H1 (cell line): Measurements from ENCODE around the gene LCE2D. TPM values are rescaled to one million over a fixed set of nuclear protein-coding genes. Genes with fewer than 3 reads are reported as not detected.

ENCODE experiments used
- CTCF ChIA-PET: fragments of 300-600 bp; sonication (Branson Sonifier 250); formaldehyde crosslinking; loops from one replicate; lab custom pipeline; 2021; ENCODE audit not compliant: partially characterized antibody; lab: Charles Lee
- POLR2A ChIA-PET: fragments of 300-600 bp; sonication (Branson Sonifier 250); formaldehyde crosslinking; loops from one replicate; lab custom pipeline; 2021; ENCODE audit warnings: inconsistent platforms; ENCODE audit not compliant: partially characterized antibody; lab: Charles Lee
- DNase-seq, 2 experiments: peaks; one replicate each; pipeline versions ENCODE4 v3.0.0 to v3.0.0-alpha.2; 2010 to 2022; ENCODE audit warnings: low spot score in 2 of 2, low read depth in 1 of 2, mixed read lengths in 1 of 2
- FAIRE-seq: peaks from 2 replicates; lab custom pipeline; 2011; peaks lifted over from hg19 to GRCh38; lab: Jason Lieb, UNC
- H2AFZ ChIP-seq: 2 replicates; pipeline ENCODE4 v1.8.1; 2012; ENCODE audit warnings: low read length, inconsistent platforms
- H2AK5ac ChIP-seq: 2 replicates; pipeline ENCODE4 v1.6.1; 2013; ENCODE audit warnings: low read depth, low read length
- H2BK120ac ChIP-seq: replicated peaks from 2 replicates; pipeline ENCODE3; 2013; ENCODE audit warnings: low read depth, low read length, inconsistent platforms
- H2BK12ac ChIP-seq: 2 replicates; pipeline ENCODE4 v1.6.1; 2013; ENCODE audit warnings: low read depth, low read length
- H2BK15ac ChIP-seq: 2 replicates; pipeline ENCODE4 v1.6.1; 2013; ENCODE audit warnings: low read length
- H2BK20ac ChIP-seq: 2 replicates; pipeline ENCODE4 v1.6.1; 2013; ENCODE audit warnings: low read length
- H2BK5ac ChIP-seq: 2 replicates; pipeline ENCODE4 v1.6.1; 2013; ENCODE audit warnings: low read depth, low read length
- H3K14ac ChIP-seq: 2 replicates; pipeline ENCODE4 v1.6.1; 2013; ENCODE audit warnings: inconsistent platforms; ENCODE audit not compliant: insufficient read length
- H3K18ac ChIP-seq: 2 replicates; pipeline ENCODE4 v1.6.1; 2013; ENCODE audit warnings: low read length; ENCODE audit errors: extremely low read depth
- H3K23ac ChIP-seq: 2 replicates; pipeline ENCODE4 v1.6.1; 2013; ENCODE audit warnings: inconsistent platforms; ENCODE audit not compliant: insufficient read length
- H3K23me2 ChIP-seq: 2 replicates; pipeline ENCODE4 v1.6.1; 2013; ENCODE audit warnings: low read depth, low read length
- H3K27ac ChIP-seq: 2 replicates; pipeline ENCODE4 v1.6.1; 2011; ENCODE audit warnings: low read depth, low read length, inconsistent platforms
- H3K27me3 ChIP-seq, 4 experiments: replicated peaks in 1 of 4; 1 replicate in 1 of 4; 2 replicates in 3 of 4; pipeline versions ENCODE4 v1.6.1 to v1.8.1; 2011 to 2013; ENCODE audit warnings: low read length in 3 of 4, mild to moderate bottlenecking in 3 of 4, inconsistent platforms in 2 of 4, mixed read lengths in 2 of 4, moderate library complexity in 1 of 4; ENCODE audit not compliant: control insufficient read depth in 3 of 4, insufficient read depth in 3 of 4; ENCODE audit errors: extremely low read depth in 1 of 4
- H3K36me3 ChIP-seq, 4 experiments: 2 replicates each; pipeline versions ENCODE4 v1.6.1 to v1.8.1; 2011 to 2013; ENCODE audit warnings: mild to moderate bottlenecking in 4 of 4, low read length in 3 of 4, moderate library complexity in 2 of 4, control low read depth in 1 of 4, inconsistent platforms in 1 of 4; ENCODE audit not compliant: insufficient read depth in 4 of 4, control insufficient read depth in 2 of 4
- H3K4ac ChIP-seq: replicated peaks from 2 replicates; pipeline ENCODE3; 2013; ENCODE audit warnings: low read length, low read depth, mixed read lengths, inconsistent platforms; ENCODE audit not compliant: insufficient read length
- H3K4me1 ChIP-seq, 4 experiments: replicated peaks in 1 of 4; 1 replicate in 1 of 4; 2 replicates in 3 of 4; pipeline versions ENCODE4 v1.6.1 to v1.8.1; 2011 to 2013; ENCODE audit warnings: low read length in 3 of 4, inconsistent platforms in 2 of 4, mixed read lengths in 1 of 4; ENCODE audit not compliant: insufficient read depth in 4 of 4, control insufficient read depth in 3 of 4
- H3K4me2 ChIP-seq, 2 experiments: 2 replicates each; pipeline versions ENCODE4 v1.6.1 to v1.8.1; 2011 to 2013; ENCODE audit warnings: low read depth in 2 of 2, low read length in 2 of 2, control low read depth in 1 of 2, inconsistent platforms in 1 of 2, mild to moderate bottlenecking in 1 of 2; ENCODE audit not compliant: insufficient read depth in 1 of 2
- H3K4me3 ChIP-seq, 4 experiments: fragments of 200-600, 300-600 bp in 1 of 4; sonication (generic), shearing (Covaris generic), sonication (Bioruptor Twin) in 1 of 4; 2 replicates each; pipeline versions ENCODE4 v1.5.1 to v1.8.1; 2011 to 2016; ENCODE audit warnings: low read length in 4 of 4, low read depth in 3 of 4, control low read depth in 2 of 4, inconsistent platforms in 2 of 4, mild to moderate bottlenecking in 2 of 4, mixed read lengths in 1 of 4, moderate library complexity in 1 of 4; ENCODE audit not compliant: insufficient read depth in 2 of 4; ENCODE audit errors: extremely low read depth in 1 of 4
- H3K56ac ChIP-seq: replicated peaks from 2 replicates; pipeline ENCODE3; 2013; ENCODE audit warnings: low read depth, mild to moderate bottlenecking, mixed read lengths, low read length, inconsistent platforms; ENCODE audit not compliant: insufficient read length
- H3K79me1 ChIP-seq: 2 replicates; pipeline ENCODE4 v1.6.1; 2013; ENCODE audit warnings: low read depth, low read length, control low read depth
- H3K79me2 ChIP-seq, 2 experiments: 2 replicates each; pipeline versions ENCODE4 v1.6.1 to v1.8.1; 2012 to 2013; ENCODE audit warnings: low read length in 2 of 2, mild to moderate bottlenecking in 2 of 2, inconsistent platforms in 1 of 2; ENCODE audit not compliant: insufficient read depth in 2 of 2, control insufficient read depth in 1 of 2
- H3K9ac ChIP-seq, 4 experiments: replicated peaks in 1 of 4; 1 replicate in 1 of 4; 2 replicates in 3 of 4; pipeline versions ENCODE4 v1.6.1 to v1.8.1; 2011 to 2013; ENCODE audit warnings: low read depth in 3 of 4, low read length in 3 of 4, control low read depth in 2 of 4, mild to moderate bottlenecking in 2 of 4, moderate library complexity in 2 of 4, inconsistent platforms in 1 of 4; ENCODE audit errors: extremely low read depth in 1 of 4
- H3K9me3 ChIP-seq, 2 experiments: 2 replicates each; pipeline versions ENCODE4 v1.6.1 to v1.8.1; 2012 to 2013; ENCODE audit warnings: mild to moderate bottlenecking in 2 of 2, moderate library complexity in 2 of 2, control low read depth in 1 of 2, inconsistent platforms in 1 of 2, low read depth in 1 of 2, low read length in 1 of 2, mixed read lengths in 1 of 2; ENCODE audit not compliant: insufficient read depth in 2 of 2
- H4K20me1 ChIP-seq, 2 experiments: replicated peaks in 1 of 2; 2 replicates each; pipeline versions ENCODE3 to v1.8.1; 2011 to 2013; ENCODE audit warnings: inconsistent platforms in 2 of 2, low read length in 2 of 2, mild to moderate bottlenecking in 1 of 2; ENCODE audit not compliant: insufficient read depth in 2 of 2, control insufficient read depth in 1 of 2
- H4K5ac ChIP-seq: 2 replicates; pipeline ENCODE4 v1.6.1; 2013; ENCODE audit warnings: low read length, low read depth, mixed read lengths, inconsistent platforms; ENCODE audit not compliant: insufficient read length
- H4K8ac ChIP-seq: 2 replicates; pipeline ENCODE4 v1.8.0; 2013; ENCODE audit warnings: mild to moderate bottlenecking, moderate library complexity, low read length, inconsistent platforms; ENCODE audit not compliant: insufficient read depth; ENCODE audit errors: extremely low read depth
- H4K91ac ChIP-seq: replicated peaks from 2 replicates; pipeline ENCODE3; 2013; ENCODE audit warnings: low read length, mixed read lengths, inconsistent platforms; ENCODE audit not compliant: insufficient read length
- ASH2L ChIP-seq: fragments of 200-600, 300-600 bp; sonication (generic); IDR thresholded peaks from one replicate; pipeline ENCODE4 v1.7.1; 2017; ENCODE audit warnings: low read length
- ATF2 ChIP-seq: IDR thresholded peaks from 2 replicates; pipeline ENCODE4 v1.6.1; 2012; ENCODE audit warnings: low read length, inconsistent platforms
- BCL11A ChIP-seq, 2 experiments: IDR thresholded peaks; one replicate each; pipeline ENCODE4 v1.6.1; 2011; ENCODE audit warnings: low read depth in 2 of 2, low read length in 2 of 2, mild to moderate bottlenecking in 2 of 2
- CREB1 ChIP-seq: IDR thresholded peaks from 2 replicates; pipeline ENCODE4 v1.6.1; 2012; ENCODE audit warnings: inconsistent platforms
- MAFK ChIP-seq: IDR thresholded peaks from 2 replicates; pipeline ENCODE4 v1.6.1; 2012; ENCODE audit warnings: low read depth, mild to moderate bottlenecking, improper control_type of control experiment, low read length
- NANOG ChIP-seq: IDR thresholded peaks from 2 replicates; pipeline ENCODE4 v1.6.1; 2011; ENCODE audit warnings: low read length, low read depth, mild to moderate bottlenecking, inconsistent platforms; ENCODE audit not compliant: insufficient read depth, poor library complexity, severe bottlenecking
- NRF1 ChIP-seq: IDR thresholded peaks from 2 replicates; pipeline ENCODE4 v1.6.1; 2011; ENCODE audit warnings: mild to moderate bottlenecking, low read depth, low read length, improper control_type of control experiment
- PHF8 ChIP-seq: fragments of 200-600 bp; sonication (generic); conservative IDR thresholded peaks from 2 replicates; pipeline ENCODE4 v1.7.1; 2012; ENCODE audit warnings: low read depth, mild to moderate bottlenecking, inconsistent platforms, low read length, moderate library complexity
- POLR2A ChIP-seq, 2 experiments: IDR thresholded peaks; 1 replicate in 1 of 2; 2 replicates in 1 of 2; pipeline ENCODE4 v1.6.1; 2011; ENCODE audit warnings: low read depth in 2 of 2, low read length in 2 of 2, mild to moderate bottlenecking in 2 of 2; ENCODE audit errors: control extremely low read depth in 1 of 2
- SIN3A ChIP-seq, 2 experiments: IDR thresholded peaks in 1 of 2; conservative IDR thresholded peaks in 1 of 2; 2 replicates each; pipeline ENCODE4 v1.6.1; 2011 to 2012; ENCODE audit warnings: low read length in 2 of 2, improper control_type of control experiment in 1 of 2, low read depth in 1 of 2, mild to moderate bottlenecking in 1 of 2
- SIX5 ChIP-seq: IDR thresholded peaks from 2 replicates; pipeline ENCODE4 v1.6.1; 2011; ENCODE audit warnings: mild to moderate bottlenecking, low read depth, low read length
- SP4 ChIP-seq: IDR thresholded peaks from 2 replicates; pipeline ENCODE4 v1.6.1; 2012; ENCODE audit warnings: low read length, inconsistent platforms
- SRF ChIP-seq: IDR thresholded peaks from 2 replicates; pipeline ENCODE4 v1.6.1; 2011; ENCODE audit warnings: mild to moderate bottlenecking, low read depth, low read length, moderate library complexity
- SUZ12 ChIP-seq: fragments of 200-600 bp; sonication (generic); IDR thresholded peaks from 2 replicates; pipeline ENCODE4 v1.6.1; 2012; ENCODE audit warnings: mild to moderate bottlenecking, inconsistent platforms, low read length, moderate library complexity, mixed read lengths
- TEAD4 ChIP-seq: IDR thresholded peaks from 2 replicates; pipeline ENCODE4 v1.6.1; 2012; ENCODE audit warnings: low read depth, low read length, inconsistent platforms, mixed read lengths
- WGBS, 2 experiments: shearing (Covaris generic) in 1 of 2; methylation state at CpG; one replicate each; pipeline versions ENCODE4 v1.1.6 to v1.1.7; 2013 to 2015; ENCODE audit warnings: low lambda C conversion rate in 2 of 2, mixed read lengths in 2 of 2, inconsistent platforms in 1 of 2, low coverage in 1 of 2, missing lambda C conversion rate in 1 of 2; ENCODE audit not compliant: insufficient replicate concordance in 2 of 2, insufficient coverage in 1 of 2, insufficient read length in 1 of 2; ENCODE audit errors: extremely low coverage in 1 of 2, missing lambda C conversion rate in 1 of 2; 5-methylcytosine and 5-hydroxymethylcytosine counted together
- polyA plus RNA-seq, 7 experiments: library from polyadenylated mRNA; depleted of rRNA in 3 of 7; stranded (reverse) in 5 of 7; unstranded in 2 of 7; fragments of >200 nt in 5 of 7; fragments of 200-250 nt in 2 of 7; gene quantifications; 1 replicate in 5 of 7; 2 replicates in 1 of 7; 4 replicates in 1 of 7; pipeline versions ENCODE4 v1.2.1 to v1.2.3, GENCODE V29; 2011 to 2013; ENCODE audit warnings: missing spikeins in 2 of 7, mixed read lengths in 2 of 7
- total RNA-seq: library from RNA; stranded (reverse); fragmentation: NEBNext Ultra II Directional; extraction: Animal tissue kit (Norgen Biotek cat#: 25700); gene quantifications from 2 replicates; pipeline ENCODE4 v1.2.1, GENCODE V29; 2021

LCE2D gene
- total and polyA plus RNA-seq, 2 of the 8 experiments (the other 6 are each of a cell fraction or from before 2014, with no cell fraction given), result not detected

GRCh38 chr1:152699746-152700145, 36.6 kb downstream of the LCE2D start:
- no peaks in the 10 kb centered on the region for H3K27me3 ChIP-seq
- H3K79me1 ChIP-seq, result no peaks in the 10 kb centered on the region
- no peak overlapping the region for H3K4me3 ChIP-seq
- peaks cover 53 to 56% of the 10 kb centered on the region in 2 experiments for H3K9me3 ChIP-seq
- H2AK5ac ChIP-seq, result no peak overlapping the region
- H4K91ac ChIP-seq, result no peak overlapping the region
- POLR2A ChIA-PET, result no interaction called here
- no peak overlapping the region for H2BK120ac ChIP-seq
- no peak overlapping the region for H4K5ac ChIP-seq
- H3K4ac ChIP-seq, result no peak overlapping the region
- no peak overlapping the region for H2AFZ ChIP-seq
- no peak overlapping the region for H3K23ac ChIP-seq
- H3K14ac ChIP-seq, result no peak overlapping the region
- H3K27ac ChIP-seq, result no peak overlapping the region
- no peaks in the 10 kb centered on the region for H3K4me1 ChIP-seq
- 85% methylated on average over 4 of the region's 4 CpGs; no CpG with 5 or more reads in 1 of the 2 experiments for WGBS, 2 experiments
- no peaks in the 10 kb centered on the region for H3K79me2 ChIP-seq
- no peak overlapping the region for H3K4me2 ChIP-seq
- no peak overlapping the region for H2BK20ac ChIP-seq
- no peaks in the 10 kb centered on the region for H3K36me3 ChIP-seq
- H3K23me2 ChIP-seq, result no peaks in the 10 kb centered on the region
- FAIRE-seq (no peak), DNase-seq (no peak)
- no peak overlapping the region for H2BK12ac ChIP-seq
- no peak overlapping the region for H3K18ac ChIP-seq
- no peak overlapping the region for H2BK15ac ChIP-seq
- H4K8ac ChIP-seq, result no peak overlapping the region
- no peak overlapping the region for H2BK5ac ChIP-seq
- H4K20me1 ChIP-seq, result no peaks in the 10 kb centered on the region
- H3K9ac ChIP-seq, result no peak overlapping the region
- H3K56ac ChIP-seq, result no peak overlapping the region
- CTCF ChIA-PET, result no interaction called here
- TF ChIP-seq TEAD4 (no peak), ASH2L (no peak), SUZ12 (no peak), NANOG (no peak), MAFK (no peak), SP4 (no peak), CREB1 (no peak), PHF8 (no peak), SRF (no peak), NRF1 (no peak), POLR2A (IDR thresholded peaks at IDR 0.05; ENCODE audit: control extremely low read depth in 1 of 2, low read depth in 2 of 2, low read length in 2 of 2) (no peak), SIX5 (no peak), SIN3A (conservative IDR thresholded peaks at IDR 0.05 in 1 of 2, IDR thresholded peaks at IDR 0.05 in 1 of 2; ENCODE audit: low read depth in 1 of 2, low read length in 2 of 2) (no peak), ATF2 (no peak), BCL11A (IDR thresholded peaks at IDR 0.05; ENCODE audit: low read depth in 2 of 2, low read length in 2 of 2) (no peak)
